ENCODE data around the gene KLHL29. TPM values are rescaled to one million over a fixed set of nuclear protein-coding genes. Genes with fewer than 3 reads are reported as not detected.

Gene KLHL29
- total RNA-seq, 2 donors from 2014 or later = 2.0 to 4.2 TPM

DNA sequence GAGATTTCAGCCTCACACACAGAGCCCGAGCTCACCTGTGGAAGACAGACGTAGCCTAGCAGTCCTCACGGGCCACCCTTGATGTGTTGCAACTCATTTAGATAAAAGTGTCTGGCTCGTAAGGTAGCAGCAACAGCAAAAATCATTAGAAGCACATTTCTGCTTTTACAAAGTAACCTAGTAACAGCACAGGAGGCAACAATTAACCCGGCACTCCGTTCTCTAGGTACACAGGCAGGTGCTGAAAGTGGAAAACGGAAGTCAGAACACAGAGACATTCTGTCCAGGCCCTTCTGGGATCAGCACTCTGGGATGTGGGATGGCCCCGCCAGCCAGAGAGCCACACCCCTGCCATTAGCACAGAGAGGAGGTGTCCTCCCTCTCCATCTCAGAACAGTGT, 99.3 kb downstream of the KLHL29 start:
- no peaks in the 10 kb centered on the region for H3K36me3 ChIP-seq
- no peaks in the 10 kb centered on the region for H3K4me1 ChIP-seq

GRCh38 chr2:23484767-23485166, 99.8 kb downstream of the KLHL29 start:
- Histone ChIP-seq H3K27ac (no peak overlapping the region), H3K27me3 (no peaks in the 10 kb centered on the region), H3K4me3 (no peak overlapping the region), H3K9me3 (no peaks in the 10 kb centered on the region), H3K4me1 (no peaks in the 10 kb centered on the region), H3K36me3 (no peaks in the 10 kb centered on the region)
- TF ChIP-seq, protein P1, sequence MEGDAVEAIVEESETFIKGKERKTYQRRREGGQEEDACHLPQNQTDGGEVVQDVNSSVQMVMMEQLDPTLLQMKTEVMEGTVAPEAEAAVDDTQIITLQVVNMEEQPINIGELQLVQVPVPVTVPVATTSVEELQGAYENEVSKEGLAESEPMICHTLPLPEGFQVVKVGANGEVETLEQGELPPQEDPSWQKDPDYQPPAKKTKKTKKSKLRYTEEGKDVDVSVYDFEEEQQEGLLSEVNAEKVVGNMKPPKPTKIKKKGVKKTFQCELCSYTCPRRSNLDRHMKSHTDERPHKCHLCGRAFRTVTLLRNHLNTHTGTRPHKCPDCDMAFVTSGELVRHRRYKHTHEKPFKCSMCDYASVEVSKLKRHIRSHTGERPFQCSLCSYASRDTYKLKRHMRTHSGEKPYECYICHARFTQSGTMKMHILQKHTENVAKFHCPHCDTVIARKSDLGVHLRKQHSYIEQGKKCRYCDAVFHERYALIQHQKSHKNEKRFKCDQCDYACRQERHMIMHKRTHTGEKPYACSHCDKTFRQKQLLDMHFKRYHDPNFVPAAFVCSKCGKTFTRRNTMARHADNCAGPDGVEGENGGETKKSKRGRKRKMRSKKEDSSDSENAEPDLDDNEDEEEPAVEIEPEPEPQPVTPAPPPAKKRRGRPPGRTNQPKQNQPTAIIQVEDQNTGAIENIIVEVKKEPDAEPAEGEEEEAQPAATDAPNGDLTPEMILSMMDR (IDR thresholded peaks at IDR 0.05) = no peak
- DNase-seq (ENCODE audit: low spot score) = no peak

More for the DNA sequence above, 99.3 kb downstream of the KLHL29 start:
- H3K4me3 ChIP-seq = no peak overlapping the region
- DNase-seq (ENCODE audit: low spot score) = no peak
- no peak overlapping the region for H3K27ac ChIP-seq
- TF ChIP-seq, protein P1 (IDR thresholded peaks at IDR 0.05) = no peak
- no peaks in the 10 kb centered on the region for H3K27me3 ChIP-seq
- no peaks in the 10 kb centered on the region for H3K9me3 ChIP-seq

- Histone ChIP-seq H3K9me3 (no peaks in the 10 kb centered on the region), H3K36me3 (no peaks in the 10 kb centered on the region), H3K27me3 (no peaks in the 10 kb centered on the region), H3K4me1 (no peaks in the 10 kb centered on the region), H3K4me3 (no peak overlapping the region), H3K27ac (no peak overlapping the region)
- TF ChIP-seq, protein P1 (IDR thresholded peaks at IDR 0.05) = no peak
- no peak for DNase-seq (ENCODE audit: low spot score)
These were observed 100.3 kb downstream of the KLHL29 start for GRCh38 chr2:23485261-23485660.

DNA sequence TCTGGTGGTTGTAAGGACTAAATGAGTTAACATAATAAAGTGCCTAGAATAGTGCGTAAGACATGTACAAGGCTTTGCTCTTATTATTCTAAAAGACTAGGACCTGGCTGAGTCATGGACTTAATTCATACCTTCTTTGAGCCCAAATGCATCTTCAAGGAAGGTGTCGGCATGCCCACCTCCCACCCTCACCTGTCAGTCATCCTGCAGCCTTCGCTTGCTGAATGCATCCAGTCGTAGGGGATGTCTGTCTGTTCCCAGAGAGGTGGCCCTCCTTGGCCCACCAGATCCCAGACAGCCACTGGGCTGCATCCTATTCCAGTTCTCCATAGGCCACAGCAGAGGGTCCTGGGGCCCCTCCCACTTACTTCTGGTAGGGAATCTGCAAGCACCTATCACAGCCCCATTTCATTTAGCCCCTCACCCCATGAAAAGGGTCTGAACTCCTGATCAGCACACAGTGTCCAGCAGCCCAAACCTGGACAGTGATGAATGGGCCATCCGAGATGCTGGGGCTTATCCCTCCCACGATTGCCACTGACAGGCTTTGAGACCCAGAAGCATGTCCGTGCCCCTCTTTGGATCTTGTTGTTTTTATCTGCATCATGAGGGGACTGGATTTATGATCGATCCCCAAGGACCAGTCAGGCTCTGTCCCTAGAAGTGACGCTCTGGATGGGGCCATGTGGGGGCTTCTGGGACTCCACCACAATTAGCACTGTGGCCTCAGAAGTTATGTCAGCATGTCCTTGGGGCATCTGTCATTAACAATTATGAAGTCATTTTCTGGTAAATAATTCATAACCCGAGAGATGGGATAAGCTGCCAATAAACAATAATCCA, 101.1 kb downstream of the KLHL29 start:
- Histone ChIP-seq H3K27ac (no peak overlapping the region), H3K4me1 (no peaks in the 10 kb centered on the region), H3K27me3 (no peaks in the 10 kb centered on the region), H3K36me3 (no peaks in the 10 kb centered on the region), H3K4me3 (no peak overlapping the region), H3K9me3 (no peaks in the 10 kb centered on the region)
- TF ChIP-seq, protein P1 (IDR thresholded peaks at IDR 0.05) = no peak
- DNase-seq (ENCODE audit: low spot score) = no peak

DNA sequence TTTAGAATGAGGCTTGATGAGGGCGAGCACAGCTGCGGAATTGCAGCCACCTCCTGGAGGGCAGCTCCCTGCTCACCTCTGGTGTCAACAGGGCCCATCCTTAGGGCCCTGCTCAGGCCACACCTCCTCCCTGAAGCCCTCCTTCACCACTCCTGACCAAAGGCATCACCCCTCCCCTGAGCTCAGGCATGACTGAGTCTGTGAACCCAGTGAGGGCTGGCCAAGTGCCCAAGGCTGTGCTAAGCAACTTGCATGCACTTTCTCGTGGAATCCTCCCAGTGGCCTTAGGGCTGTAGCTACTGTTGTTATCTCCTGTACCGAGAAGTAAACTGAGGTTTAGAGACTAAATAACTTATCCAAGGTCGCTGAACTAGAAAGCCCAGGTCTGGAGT, 101.7 kb downstream of the KLHL29 start:
- TF ChIP-seq, protein P1 (IDR thresholded peaks at IDR 0.05) = no peak
- no peaks in the 10 kb centered on the region for H3K4me1 ChIP-seq
- H3K27ac ChIP-seq = no peak overlapping the region
- H3K4me3 ChIP-seq = no peak overlapping the region
- H3K36me3 ChIP-seq = no peaks in the 10 kb centered on the region
- no peaks in the 10 kb centered on the region for H3K27me3 ChIP-seq
- no peak for DNase-seq (ENCODE audit: low spot score)
- H3K9me3 ChIP-seq = no peaks in the 10 kb centered on the region
